GM23338 (cell line): Measurements from ENCODE around the gene CFAP90. TPM values are rescaled to one million over a fixed set of nuclear protein-coding genes. Genes with fewer than 3 reads are reported as not detected.

Experiments used
- ATAC-seq: fragments of 200-7000 bp; cut with Tn5 transposase; 3 replicates; pipeline ENCODE4 v1.9.1; 2020
- DNase-seq: peaks from one replicate; pipeline ENCODE4 v3.0.0-alpha.2; 2015; ENCODE audit warnings: low spot score
- H2AFZ ChIP-seq: fragments of 200-600 bp; sonication (generic); 2 replicates; pipeline ENCODE4 v1.8.0; 2016; ENCODE audit warnings: antibody characterized with exemption, mild to moderate bottlenecking, moderate library complexity
- H3F3A ChIP-seq: fragments of 200-600 bp; sonication (generic); replicated peaks from 2 replicates; pipeline ENCODE4 v1.8.0; 2017; ENCODE audit warnings: antibody characterized with exemption, mixed run types, low read depth
- H3K27ac ChIP-seq: fragments of 200-600 bp; sonication (generic); 2 replicates; pipeline ENCODE4 v1.6.1; 2016; ENCODE audit warnings: low read depth
- H3K27me3 ChIP-seq: fragments of 200-600 bp; sonication (generic); 2 replicates; pipeline ENCODE4 v1.8.0; 2016; ENCODE audit warnings: mild to moderate bottlenecking, mixed run types, moderate library complexity; ENCODE audit not compliant: insufficient read depth
- H3K36me3 ChIP-seq: fragments of 200-600 bp; sonication (generic); 2 replicates; pipeline ENCODE4 v1.8.0; 2016; ENCODE audit warnings: mild to moderate bottlenecking; ENCODE audit not compliant: insufficient read depth
- H3K4me1 ChIP-seq: fragments of 200-600 bp; sonication (generic); 2 replicates; pipeline ENCODE4 v1.8.0; 2016; ENCODE audit warnings: mild to moderate bottlenecking, moderate library complexity; ENCODE audit not compliant: insufficient read depth
- H3K4me2 ChIP-seq: fragments of 200-600 bp; sonication (generic); 2 replicates; pipeline ENCODE4 v1.7.1; 2017; ENCODE audit warnings: mixed run types
- H3K4me3 ChIP-seq: fragments of 200-600 bp; sonication (generic); 2 replicates; pipeline ENCODE4 v1.6.1; 2016; ENCODE audit warnings: mixed run types
- H3K79me2 ChIP-seq: fragments of 200-600 bp; sonication (generic); replicated peaks from 2 replicates; pipeline ENCODE4 v1.8.0; 2017; ENCODE audit warnings: mild to moderate bottlenecking; ENCODE audit not compliant: insufficient read depth
- H3K9me2 ChIP-seq: fragments of 200-600 bp; sonication (generic); 2 replicates; pipeline ENCODE4 v1.8.0; 2017; ENCODE audit not compliant: insufficient read depth
- H4K20me1 ChIP-seq: fragments of 200-600 bp; sonication (generic); replicated peaks from 2 replicates; pipeline ENCODE4 v1.8.0; 2017; ENCODE audit warnings: mild to moderate bottlenecking; ENCODE audit not compliant: insufficient read depth
- H3K27ac Mint-ChIP-seq: 2 replicates; pipeline ENCODE4 v1.8.0; 2020; ENCODE audit warnings: inconsistent platforms, mild to moderate bottlenecking, moderate library complexity, mixed read lengths
- H3K27me3 Mint-ChIP-seq: 3 replicates; pipeline ENCODE4 v1.8.0; 2022; ENCODE audit warnings: low read depth, mild to moderate bottlenecking, moderate library complexity, mixed read lengths, inconsistent platforms; ENCODE audit not compliant: insufficient read depth, poor library complexity
- H3K36me3 Mint-ChIP-seq: 3 replicates; pipeline ENCODE4 v1.8.0; 2021; ENCODE audit warnings: low read depth, mild to moderate bottlenecking, inconsistent platforms, moderate library complexity, mixed read lengths
- H3K4me1 Mint-ChIP-seq: 3 replicates; pipeline ENCODE4 v1.8.0; 2020; ENCODE audit warnings: mild to moderate bottlenecking, inconsistent platforms, mixed read lengths
- H3K4me3 Mint-ChIP-seq: 3 replicates; pipeline ENCODE4 v1.8.0; 2021; ENCODE audit warnings: moderate library complexity, mild to moderate bottlenecking, inconsistent platforms, mixed read lengths
- H3K9me3 Mint-ChIP-seq: 3 replicates; pipeline ENCODE4 v1.8.0; 2020; ENCODE audit warnings: moderate library complexity, mild to moderate bottlenecking, inconsistent platforms, mixed read lengths
- CREB1 ChIP-seq: fragments of 250-450 bp; sonication (Bioruptor Pico); IDR thresholded peaks from 2 replicates; pipeline ENCODE4 v1.5.0; 2020; ENCODE audit warnings: low read depth, mild to moderate bottlenecking, moderate library complexity
- EZH2phosphoT487 ChIP-seq: fragments of 200-600 bp; sonication (generic); IDR thresholded peaks from one replicate; pipeline ENCODE4 v1.8.1; 2018; ENCODE audit warnings: antibody characterized with exemption; ENCODE audit not compliant: unreplicated experiment
- POLR2AphosphoS5 ChIP-seq: IDR thresholded peaks from 2 replicates; pipeline ENCODE4 v1.6.1; 2016; ENCODE audit warnings: antibody characterized with exemption, low read depth
- ZNF331 ChIP-seq: fragments of 250-450 bp; sonication (Bioruptor Pico); IDR thresholded peaks from 2 replicates; pipeline ENCODE4 v1.5.0; 2020; ENCODE audit warnings: low read depth, mild to moderate bottlenecking, moderate library complexity
- polyA plus RNA-seq: library from polyadenylated mRNA; unstranded; fragments of >200 nt; fragmentation: Nextera tagmentation; extraction: Ambion mirVana; gene quantifications from 2 replicates; pipeline ENCODE4 v1.2.1, GENCODE V29; 2016
- total RNA-seq: library from RNA; depleted of rRNA; stranded (reverse); fragments of >200 nt; shearing (Covaris generic); gene quantifications from 2 replicates; pipeline ENCODE4 v1.2.3, GENCODE V29; 2014
- TF ChIP-seq, protein P1 (sequence below), 2 experiments: fragments of 200-600 bp in 1 of 2; sonication (generic) in 1 of 2; conservative IDR thresholded peaks; 2 replicates each; pipeline versions ENCODE4 v1.5.1 to v1.6.1; 2016 to 2017; ENCODE audit warnings: antibody characterized with exemption in 2 of 2, low read depth in 2 of 2, mild to moderate bottlenecking in 2 of 2, moderate library complexity in 1 of 2
- TF ChIP-seq, protein P2 (sequence below): IDR thresholded peaks from 2 replicates; pipeline ENCODE4 v1.6.1; 2016; ENCODE audit warnings: antibody characterized with exemption
- TF ChIP-seq, protein P3 (sequence below): IDR thresholded peaks from one replicate; pipeline ENCODE4 v1.6.1; 2018; ENCODE audit warnings: antibody characterized with exemption; ENCODE audit not compliant: unreplicated experiment
- TF ChIP-seq, protein P4 (sequence below): fragments of 250-450 bp; sonication (Bioruptor Pico); IDR thresholded peaks from 2 replicates; pipeline ENCODE4 v1.5.0; 2020; ENCODE audit warnings: mild to moderate bottlenecking, moderate library complexity

The CFAP90 gene
- total and polyA plus RNA-seq, 2 experiments from 2014 or later: 0.10 to 1.0 TPM

DNA sequence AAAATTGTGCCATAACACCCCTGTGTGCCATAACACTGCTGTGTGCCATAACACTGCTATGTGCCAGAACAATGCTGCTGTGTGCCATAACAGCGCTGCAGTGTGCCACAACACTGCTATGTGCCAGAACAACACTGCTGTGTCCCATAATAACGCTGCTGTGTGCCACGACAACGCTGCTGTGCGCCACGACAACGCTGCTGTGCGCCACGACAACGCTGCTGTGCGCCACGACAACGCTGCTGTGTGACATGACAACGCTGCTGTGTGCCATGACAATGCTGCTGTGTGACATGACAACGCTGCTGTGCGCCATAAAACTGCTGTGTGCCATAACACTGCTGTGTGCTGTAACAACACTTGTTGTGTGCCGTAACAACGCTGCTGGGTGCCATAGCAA, 25.9 kb downstream of the CFAP90 start:
- Histone ChIP-seq H3K9me2 (no peaks in the 10 kb centered on the region), H3F3A (0 out of 2 replicates have a peak, but pooled peaks cover 6% of the 10 kb centered on the region), H3K4me1 (no peaks in the 10 kb centered on the region), H2AFZ (no peak overlapping the region), H3K36me3 (peaks cover 7% of the 10 kb centered on the region), H4K20me1 (no peaks in the 10 kb centered on the region), H3K27ac (no peak overlapping the region), H3K79me2 (no peaks in the 10 kb centered on the region), H3K4me3 (no peak overlapping the region), H3K27me3 (no peaks in the 10 kb centered on the region), H3K4me2 (no peak overlapping the region)
- H3K27ac Mint-ChIP-seq: peak overlapping the region; percentile 39; the same call in 1 of the 2 replicates
- no peak overlapping the region for H3K4me3 Mint-ChIP-seq
- TF ChIP-seq EZH2phosphoT487: no peak
- TF ChIP-seq, protein P1, sequence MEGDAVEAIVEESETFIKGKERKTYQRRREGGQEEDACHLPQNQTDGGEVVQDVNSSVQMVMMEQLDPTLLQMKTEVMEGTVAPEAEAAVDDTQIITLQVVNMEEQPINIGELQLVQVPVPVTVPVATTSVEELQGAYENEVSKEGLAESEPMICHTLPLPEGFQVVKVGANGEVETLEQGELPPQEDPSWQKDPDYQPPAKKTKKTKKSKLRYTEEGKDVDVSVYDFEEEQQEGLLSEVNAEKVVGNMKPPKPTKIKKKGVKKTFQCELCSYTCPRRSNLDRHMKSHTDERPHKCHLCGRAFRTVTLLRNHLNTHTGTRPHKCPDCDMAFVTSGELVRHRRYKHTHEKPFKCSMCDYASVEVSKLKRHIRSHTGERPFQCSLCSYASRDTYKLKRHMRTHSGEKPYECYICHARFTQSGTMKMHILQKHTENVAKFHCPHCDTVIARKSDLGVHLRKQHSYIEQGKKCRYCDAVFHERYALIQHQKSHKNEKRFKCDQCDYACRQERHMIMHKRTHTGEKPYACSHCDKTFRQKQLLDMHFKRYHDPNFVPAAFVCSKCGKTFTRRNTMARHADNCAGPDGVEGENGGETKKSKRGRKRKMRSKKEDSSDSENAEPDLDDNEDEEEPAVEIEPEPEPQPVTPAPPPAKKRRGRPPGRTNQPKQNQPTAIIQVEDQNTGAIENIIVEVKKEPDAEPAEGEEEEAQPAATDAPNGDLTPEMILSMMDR (conservative IDR thresholded peaks at IDR 0.05; ENCODE audit: low read depth in 2 of 2): no peak
- peak; percentile 64 for TF ChIP-seq POLR2AphosphoS5
- TF ChIP-seq, protein P2, sequence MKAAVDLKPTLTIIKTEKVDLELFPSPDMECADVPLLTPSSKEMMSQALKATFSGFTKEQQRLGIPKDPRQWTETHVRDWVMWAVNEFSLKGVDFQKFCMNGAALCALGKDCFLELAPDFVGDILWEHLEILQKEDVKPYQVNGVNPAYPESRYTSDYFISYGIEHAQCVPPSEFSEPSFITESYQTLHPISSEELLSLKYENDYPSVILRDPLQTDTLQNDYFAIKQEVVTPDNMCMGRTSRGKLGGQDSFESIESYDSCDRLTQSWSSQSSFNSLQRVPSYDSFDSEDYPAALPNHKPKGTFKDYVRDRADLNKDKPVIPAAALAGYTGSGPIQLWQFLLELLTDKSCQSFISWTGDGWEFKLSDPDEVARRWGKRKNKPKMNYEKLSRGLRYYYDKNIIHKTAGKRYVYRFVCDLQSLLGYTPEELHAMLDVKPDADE: no peak
- TF ChIP-seq, protein P3, sequence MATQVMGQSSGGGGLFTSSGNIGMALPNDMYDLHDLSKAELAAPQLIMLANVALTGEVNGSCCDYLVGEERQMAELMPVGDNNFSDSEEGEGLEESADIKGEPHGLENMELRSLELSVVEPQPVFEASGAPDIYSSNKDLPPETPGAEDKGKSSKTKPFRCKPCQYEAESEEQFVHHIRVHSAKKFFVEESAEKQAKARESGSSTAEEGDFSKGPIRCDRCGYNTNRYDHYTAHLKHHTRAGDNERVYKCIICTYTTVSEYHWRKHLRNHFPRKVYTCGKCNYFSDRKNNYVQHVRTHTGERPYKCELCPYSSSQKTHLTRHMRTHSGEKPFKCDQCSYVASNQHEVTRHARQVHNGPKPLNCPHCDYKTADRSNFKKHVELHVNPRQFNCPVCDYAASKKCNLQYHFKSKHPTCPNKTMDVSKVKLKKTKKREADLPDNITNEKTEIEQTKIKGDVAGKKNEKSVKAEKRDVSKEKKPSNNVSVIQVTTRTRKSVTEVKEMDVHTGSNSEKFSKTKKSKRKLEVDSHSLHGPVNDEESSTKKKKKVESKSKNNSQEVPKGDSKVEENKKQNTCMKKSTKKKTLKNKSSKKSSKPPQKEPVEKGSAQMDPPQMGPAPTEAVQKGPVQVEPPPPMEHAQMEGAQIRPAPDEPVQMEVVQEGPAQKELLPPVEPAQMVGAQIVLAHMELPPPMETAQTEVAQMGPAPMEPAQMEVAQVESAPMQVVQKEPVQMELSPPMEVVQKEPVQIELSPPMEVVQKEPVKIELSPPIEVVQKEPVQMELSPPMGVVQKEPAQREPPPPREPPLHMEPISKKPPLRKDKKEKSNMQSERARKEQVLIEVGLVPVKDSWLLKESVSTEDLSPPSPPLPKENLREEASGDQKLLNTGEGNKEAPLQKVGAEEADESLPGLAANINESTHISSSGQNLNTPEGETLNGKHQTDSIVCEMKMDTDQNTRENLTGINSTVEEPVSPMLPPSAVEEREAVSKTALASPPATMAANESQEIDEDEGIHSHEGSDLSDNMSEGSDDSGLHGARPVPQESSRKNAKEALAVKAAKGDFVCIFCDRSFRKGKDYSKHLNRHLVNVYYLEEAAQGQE: no peak
- TF ChIP-seq CREB1 (CRISPR knock-in tag): no peak
- TF ChIP-seq, protein P4, sequence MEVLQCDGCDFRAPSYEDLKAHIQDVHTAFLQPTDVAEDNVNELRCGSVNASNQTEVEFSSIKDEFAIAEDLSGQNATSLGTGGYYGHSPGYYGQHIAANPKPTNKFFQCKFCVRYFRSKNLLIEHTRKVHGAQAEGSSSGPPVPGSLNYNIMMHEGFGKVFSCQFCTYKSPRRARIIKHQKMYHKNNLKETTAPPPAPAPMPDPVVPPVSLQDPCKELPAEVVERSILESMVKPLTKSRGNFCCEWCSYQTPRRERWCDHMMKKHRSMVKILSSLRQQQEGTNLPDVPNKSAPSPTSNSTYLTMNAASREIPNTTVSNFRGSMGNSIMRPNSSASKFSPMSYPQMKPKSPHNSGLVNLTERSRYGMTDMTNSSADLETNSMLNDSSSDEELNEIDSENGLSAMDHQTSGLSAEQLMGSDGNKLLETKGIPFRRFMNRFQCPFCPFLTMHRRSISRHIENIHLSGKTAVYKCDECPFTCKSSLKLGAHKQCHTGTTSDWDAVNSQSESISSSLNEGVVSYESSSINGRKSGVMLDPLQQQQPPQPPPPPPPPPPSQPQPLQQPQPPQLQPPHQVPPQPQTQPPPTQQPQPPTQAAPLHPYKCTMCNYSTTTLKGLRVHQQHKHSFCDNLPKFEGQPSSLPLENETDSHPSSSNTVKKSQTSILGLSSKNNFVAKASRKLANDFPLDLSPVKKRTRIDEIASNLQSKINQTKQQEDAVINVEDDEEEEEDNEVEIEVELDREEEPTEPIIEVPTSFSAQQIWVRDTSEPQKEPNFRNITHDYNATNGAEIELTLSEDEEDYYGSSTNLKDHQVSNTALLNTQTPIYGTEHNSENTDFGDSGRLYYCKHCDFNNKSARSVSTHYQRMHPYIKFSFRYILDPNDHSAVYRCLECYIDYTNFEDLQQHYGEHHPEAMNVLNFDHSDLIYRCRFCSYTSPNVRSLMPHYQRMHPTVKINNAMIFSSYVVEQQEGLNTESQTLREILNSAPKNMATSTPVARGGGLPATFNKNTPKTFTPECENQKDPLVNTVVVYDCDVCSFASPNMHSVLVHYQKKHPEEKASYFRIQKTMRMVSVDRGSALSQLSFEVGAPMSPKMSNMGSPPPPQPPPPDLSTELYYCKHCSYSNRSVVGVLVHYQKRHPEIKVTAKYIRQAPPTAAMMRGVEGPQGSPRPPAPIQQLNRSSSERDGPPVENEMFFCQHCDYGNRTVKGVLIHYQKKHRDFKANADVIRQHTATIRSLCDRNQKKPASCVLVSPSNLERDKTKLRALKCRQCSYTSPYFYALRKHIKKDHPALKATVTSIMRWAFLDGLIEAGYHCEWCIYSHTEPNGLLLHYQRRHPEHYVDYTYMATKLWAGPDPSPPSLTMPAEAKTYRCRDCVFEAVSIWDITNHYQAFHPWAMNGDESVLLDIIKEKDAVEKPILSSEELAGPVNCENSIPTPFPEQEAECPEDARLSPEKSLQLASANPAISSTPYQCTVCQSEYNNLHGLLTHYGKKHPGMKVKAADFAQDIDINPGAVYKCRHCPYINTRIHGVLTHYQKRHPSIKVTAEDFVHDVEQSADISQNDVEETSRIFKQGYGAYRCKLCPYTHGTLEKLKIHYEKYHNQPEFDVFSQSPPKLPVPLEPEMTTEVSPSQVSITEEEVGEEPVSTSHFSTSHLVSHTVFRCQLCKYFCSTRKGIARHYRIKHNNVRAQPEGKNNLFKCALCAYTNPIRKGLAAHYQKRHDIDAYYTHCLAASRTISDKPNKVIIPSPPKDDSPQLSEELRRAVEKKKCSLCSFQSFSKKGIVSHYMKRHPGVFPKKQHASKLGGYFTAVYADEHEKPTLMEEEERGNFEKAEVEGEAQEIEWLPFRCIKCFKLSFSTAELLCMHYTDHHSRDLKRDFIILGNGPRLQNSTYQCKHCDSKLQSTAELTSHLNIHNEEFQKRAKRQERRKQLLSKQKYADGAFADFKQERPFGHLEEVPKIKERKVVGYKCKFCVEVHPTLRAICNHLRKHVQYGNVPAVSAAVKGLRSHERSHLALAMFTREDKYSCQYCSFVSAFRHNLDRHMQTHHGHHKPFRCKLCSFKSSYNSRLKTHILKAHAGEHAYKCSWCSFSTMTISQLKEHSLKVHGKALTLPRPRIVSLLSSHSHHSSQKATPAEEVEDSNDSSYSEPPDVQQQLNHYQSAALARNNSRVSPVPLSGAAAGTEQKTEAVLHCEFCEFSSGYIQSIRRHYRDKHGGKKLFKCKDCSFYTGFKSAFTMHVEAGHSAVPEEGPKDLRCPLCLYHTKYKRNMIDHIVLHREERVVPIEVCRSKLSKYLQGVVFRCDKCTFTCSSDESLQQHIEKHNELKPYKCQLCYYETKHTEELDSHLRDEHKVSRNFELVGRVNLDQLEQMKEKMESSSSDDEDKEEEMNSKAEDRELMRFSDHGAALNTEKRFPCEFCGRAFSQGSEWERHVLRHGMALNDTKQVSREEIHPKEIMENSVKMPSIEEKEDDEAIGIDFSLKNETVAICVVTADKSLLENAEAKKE: no peak
- TF ChIP-seq ZNF331 (CRISPR knock-in tag): no peak
- DNase-seq: no peak
- H3K9me3 Mint-ChIP-seq: no peaks in the 10 kb centered on the region
- H3K36me3 Mint-ChIP-seq: peaks cover 32% of the 10 kb centered on the region
- H3K4me1 Mint-ChIP-seq: no peaks in the 10 kb centered on the region
- no peak for ATAC-seq
- no peaks in the 10 kb centered on the region for H3K27me3 Mint-ChIP-seq
